Parathyroid adenoma (tissue), 2 donors: ENCODE data around the gene ALPP.
"Not testable (repeated sequence)": the region's sequence is repeated elsewhere in the genome, so short reads cannot be mapped to it uniquely, and the experiment has no call there.

Source experiments
- H2AFZ ChIP-seq: fragments of 300-600 bp; sonication (generic); one replicate; pipeline ENCODE4 v1.7.0; 2017; ENCODE audit warnings: antibody characterized with exemption, mild to moderate bottlenecking
- H3K27ac ChIP-seq: fragments of 300-600 bp; sonication (generic); one replicate; pipeline ENCODE4 v1.7.0; 2017
- H3K27me3 ChIP-seq: fragments of 300-600 bp; sonication (generic); one replicate; pipeline ENCODE4 v1.7.0; 2017; ENCODE audit warnings: low read length; ENCODE audit not compliant: control insufficient read depth, insufficient read depth
- H3K36me3 ChIP-seq: fragments of 300-600 bp; sonication (generic); one replicate; pipeline ENCODE4 v1.7.0; 2017; ENCODE audit warnings: low read length; ENCODE audit not compliant: control insufficient read depth, insufficient read depth
- H3K4me1 ChIP-seq: fragments of 300-600 bp; sonication (generic); one replicate; pipeline ENCODE4 v1.7.0; 2017; ENCODE audit warnings: control low read depth
- H3K4me2 ChIP-seq: fragments of 300-600 bp; sonication (generic); one replicate; pipeline ENCODE4 v1.7.0; 2017; ENCODE audit warnings: low read length
- H3K4me3 ChIP-seq: fragments of 300-600 bp; sonication (generic); one replicate; pipeline ENCODE4 v1.7.0; 2017; ENCODE audit warnings: low read depth, low read length
- H3K79me2 ChIP-seq: fragments of 300-600 bp; sonication (generic); one replicate; pipeline ENCODE4 v1.7.0; 2017; ENCODE audit warnings: control low read depth
- H3K9ac ChIP-seq: fragments of 300-600 bp; sonication (generic); one replicate; pipeline ENCODE4 v1.7.0; 2017; ENCODE audit warnings: mild to moderate bottlenecking
- H3K9me3 ChIP-seq: fragments of 300-600 bp; sonication (generic); one replicate; pipeline ENCODE4 v1.7.0; 2017; ENCODE audit warnings: low read length; ENCODE audit not compliant: control insufficient read depth
- CTCF ChIP-seq: fragments of 300-600 bp; sonication (generic); IDR thresholded peaks from one replicate; pipeline ENCODE4 v1.7.0; 2017; ENCODE audit warnings: antibody characterized with exemption, mild to moderate bottlenecking
- donor health status: primary hyperparathyroidism.

The ALPP gene

DNA sequence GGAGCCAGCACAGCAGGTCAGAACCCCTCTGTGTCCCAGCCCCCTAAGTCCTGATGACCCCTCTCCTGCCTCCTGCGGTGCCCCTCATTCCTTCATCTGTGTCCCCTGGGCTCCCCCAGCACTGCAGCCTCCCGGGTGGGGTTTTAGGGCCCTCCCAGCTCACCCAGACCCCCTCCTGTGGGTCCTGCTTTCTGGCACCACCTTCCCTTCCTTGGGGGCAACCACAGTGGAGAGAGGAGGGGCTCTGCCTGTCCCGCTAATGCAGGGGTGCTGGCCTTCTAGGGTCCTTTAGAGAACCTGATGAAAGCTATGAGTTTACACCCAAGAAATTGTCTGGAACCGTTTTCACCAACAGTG lies 42.7 kb upstream of the ALPP start:
- Histone ChIP-seq H3K79me2 (no peaks in the 10 kb centered on the region), H3K36me3 (no peaks in the 10 kb centered on the region), H2AFZ (no peak overlapping the region), H3K4me2 (no peak overlapping the region), H3K4me1 (no peaks in the 10 kb centered on the region), H3K9ac (no peak overlapping the region), H3K4me3 (no peak overlapping the region), H3K27ac (no peak overlapping the region), H3K9me3 (no peaks in the 10 kb centered on the region), H3K27me3 (no peaks in the 10 kb centered on the region)
- no peak for TF ChIP-seq CTCF

DNA sequence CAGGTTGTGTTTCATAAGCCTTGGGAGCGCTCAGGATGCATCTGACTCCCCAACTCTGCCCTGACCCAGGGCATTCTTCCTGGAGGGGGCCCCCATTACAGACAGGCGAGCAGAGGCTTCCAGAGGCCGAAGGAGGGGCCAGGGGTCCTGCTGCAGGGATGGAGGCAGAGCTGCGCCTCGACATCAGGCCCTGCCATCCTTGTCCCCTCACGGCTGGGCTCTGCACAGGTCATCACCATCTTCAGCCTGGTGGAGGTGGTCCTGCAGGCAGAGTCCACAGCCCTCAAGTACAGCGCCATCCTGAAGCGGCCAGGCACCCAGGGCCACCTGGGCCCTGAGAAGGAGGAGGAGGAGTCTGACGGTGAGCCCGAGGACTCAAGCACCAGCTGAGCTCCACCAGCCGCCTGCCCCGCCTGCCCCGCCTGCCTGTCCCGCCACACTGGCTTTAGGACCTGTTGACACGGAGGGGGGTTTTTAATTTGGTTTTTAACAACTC lies 42.3 kb upstream of the ALPP start:
- Histone ChIP-seq H3K27ac (no peak overlapping the region), H3K4me1 (no peaks in the 10 kb centered on the region), H3K9me3 (no peaks in the 10 kb centered on the region), H2AFZ (no peak overlapping the region), H3K4me3 (no peak overlapping the region), H3K79me2 (no peaks in the 10 kb centered on the region), H3K36me3 (no peaks in the 10 kb centered on the region), H3K27me3 (no peaks in the 10 kb centered on the region), H3K9ac (no peak overlapping the region), H3K4me2 (no peak overlapping the region)
- no peak for TF ChIP-seq CTCF

DNA sequence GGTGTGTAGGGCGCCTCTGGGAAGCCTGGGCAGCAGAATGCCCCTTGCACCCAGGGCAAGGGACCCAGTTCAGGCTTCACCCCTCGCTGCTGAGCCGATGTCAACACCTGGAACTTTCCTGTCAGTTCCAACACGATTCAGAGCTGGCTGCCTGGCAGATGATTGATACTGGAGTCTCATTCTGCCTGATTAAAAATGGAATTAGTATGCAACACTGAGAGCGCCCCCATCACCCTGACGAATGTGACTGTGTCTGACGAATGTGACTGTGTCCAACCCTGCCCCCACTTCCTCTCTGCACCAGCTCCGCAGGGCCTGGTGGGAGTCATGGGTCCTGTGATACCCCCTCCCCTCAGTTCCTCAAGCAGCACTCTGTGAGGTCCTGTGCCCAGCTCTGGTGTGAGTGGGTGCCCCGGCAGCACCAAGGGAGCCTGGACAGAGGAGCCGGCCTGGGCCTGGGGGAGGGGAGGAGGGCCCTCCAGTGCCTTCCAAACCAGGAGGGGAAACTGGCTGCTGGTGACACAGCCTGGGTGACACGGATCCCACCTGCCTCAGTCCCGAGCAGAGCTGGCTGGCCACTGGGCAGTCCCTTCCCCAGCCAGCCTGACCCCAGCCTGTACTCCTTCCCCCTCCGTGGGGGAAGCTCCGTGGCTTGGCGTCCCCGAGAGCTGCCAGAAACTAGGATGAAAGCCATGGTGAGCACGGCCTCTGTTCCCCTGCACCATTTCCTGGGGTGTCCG lies 41.4 kb upstream of the ALPP start:
- Histone ChIP-seq H3K9me3 (no peaks in the 10 kb centered on the region), H3K4me2 (no peak overlapping the region), H3K4me1 (no peaks in the 10 kb centered on the region), H3K27me3 (no peaks in the 10 kb centered on the region), H3K36me3 (no peaks in the 10 kb centered on the region), H3K4me3 (no peak overlapping the region), H2AFZ (no peak overlapping the region), H3K9ac (no peak overlapping the region), H3K79me2 (no peaks in the 10 kb centered on the region), H3K27ac (no peak overlapping the region)
- no peak for TF ChIP-seq CTCF

DNA sequence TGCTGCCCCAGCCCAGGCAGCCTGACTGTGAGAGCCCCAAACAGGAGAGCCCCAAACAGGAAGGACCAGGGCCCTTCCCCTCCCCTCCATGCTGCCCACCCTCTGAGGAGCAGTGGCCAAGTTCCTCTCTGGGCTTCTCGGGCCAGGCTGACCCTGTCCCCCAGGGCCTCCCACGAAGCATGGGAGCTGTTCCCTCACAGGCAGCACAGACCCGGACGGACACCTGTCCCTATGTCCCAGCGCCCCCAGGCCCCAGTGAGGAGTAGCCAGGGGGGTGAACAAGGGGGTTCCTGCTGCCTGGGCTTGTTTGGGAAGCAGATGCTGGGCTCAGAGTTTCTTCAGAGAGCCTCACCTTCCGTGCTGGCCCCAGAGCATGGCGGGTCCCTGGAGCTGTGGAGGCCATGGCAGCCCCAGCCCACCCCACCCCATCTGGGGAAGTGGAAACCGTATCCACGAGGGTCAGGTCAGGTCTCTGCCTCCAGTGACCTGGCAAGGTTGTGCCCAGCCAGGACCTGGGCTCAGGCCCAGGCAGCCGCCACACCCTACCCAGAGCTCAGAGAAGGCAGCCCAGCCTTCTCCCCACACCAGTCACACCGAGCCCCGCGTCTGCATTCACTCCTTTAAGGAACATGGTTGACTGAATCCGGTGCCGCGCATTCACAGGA lies 40.3 kb upstream of the ALPP start:
- H3K9ac ChIP-seq, H3K36me3 ChIP-seq, H3K9me3 ChIP-seq: not testable (repeated sequence)

GRCh38 chr2:232338759-232339106 lies 39.8 kb upstream of the ALPP start:
- no peak overlapping the region for H2AFZ ChIP-seq
- H3K27me3 ChIP-seq, result no peaks in the 10 kb centered on the region
- H3K9ac ChIP-seq, result no peak overlapping the region
- no peaks in the 10 kb centered on the region for H3K4me1 ChIP-seq
- H3K27ac ChIP-seq, result no peak overlapping the region
- no peak for TF ChIP-seq CTCF
- H3K4me2 ChIP-seq, result no peak overlapping the region
- no peaks in the 10 kb centered on the region for H3K36me3 ChIP-seq
- H3K9me3 ChIP-seq, result no peaks in the 10 kb centered on the region
- H3K79me2 ChIP-seq, result no peaks in the 10 kb centered on the region
- no peak overlapping the region for H3K4me3 ChIP-seq

More for the DNA sequence above, 40.3 kb upstream of the ALPP start:
- not testable (repeated sequence) for H3K27ac ChIP-seq, H3K79me2 ChIP-seq, H3K4me3 ChIP-seq, H3K4me2 ChIP-seq, H2AFZ ChIP-seq, H3K4me1 ChIP-seq, H3K27me3 ChIP-seq
